ENCODE measurements around the gene GIGYF2. TPM values are rescaled to one million over a fixed set of nuclear protein-coding genes. Genes with fewer than 3 reads are reported as not detected.
"Not testable (repeated sequence)": the region's sequence is repeated elsewhere in the genome, so short reads cannot be mapped to it uniquely, and the experiment has no call there.

The GIGYF2 gene
- total RNA-seq, 1 donor from 2014 or later: 74.5 TPM

DNA sequence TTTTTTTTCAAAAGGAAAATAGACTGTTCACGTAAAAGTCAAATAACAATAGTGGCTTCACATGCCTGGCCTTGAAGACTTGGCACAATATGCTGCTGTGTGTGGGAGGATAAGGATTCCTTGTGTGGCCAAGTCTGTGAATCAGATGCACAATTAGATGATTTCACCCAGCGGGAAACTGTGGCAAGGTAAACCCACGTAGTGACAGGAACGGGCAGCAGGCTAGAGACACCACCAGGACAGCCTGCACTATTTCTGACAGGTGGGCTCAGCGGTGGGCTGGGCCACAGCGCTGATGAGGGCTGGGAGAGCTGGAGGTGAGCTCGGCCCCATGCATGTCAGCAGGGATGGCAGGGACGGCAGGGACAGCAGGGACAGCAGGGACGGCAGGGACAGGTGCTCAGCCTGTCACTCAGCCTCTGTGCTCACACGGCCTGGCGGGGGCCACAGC, 194.5 kb downstream of the GIGYF2 start:
- no peak for DNase-seq (ENCODE audit: low spot score)

DNA sequence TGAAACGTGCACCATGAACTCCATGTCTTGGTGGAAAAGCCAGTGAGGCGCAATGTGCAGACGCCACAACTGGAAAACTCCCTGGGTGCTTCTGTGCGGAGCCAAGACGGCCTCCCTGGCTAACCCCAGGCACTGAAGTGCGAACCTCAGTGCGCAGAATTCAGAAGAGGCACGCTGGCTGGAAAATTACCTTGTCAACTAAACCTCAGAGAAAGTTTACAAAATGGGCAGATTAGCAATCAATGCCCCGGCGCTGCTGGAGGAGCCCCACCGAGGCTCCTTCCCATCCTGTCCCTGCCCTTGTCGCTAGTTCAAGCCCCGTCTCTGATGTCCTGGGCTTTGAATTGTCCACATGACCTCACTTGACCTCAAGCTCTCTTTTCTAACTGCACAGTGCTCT, 195.1 kb downstream of the GIGYF2 start:
- DNase-seq (ENCODE audit: low spot score): no peak

DNA sequence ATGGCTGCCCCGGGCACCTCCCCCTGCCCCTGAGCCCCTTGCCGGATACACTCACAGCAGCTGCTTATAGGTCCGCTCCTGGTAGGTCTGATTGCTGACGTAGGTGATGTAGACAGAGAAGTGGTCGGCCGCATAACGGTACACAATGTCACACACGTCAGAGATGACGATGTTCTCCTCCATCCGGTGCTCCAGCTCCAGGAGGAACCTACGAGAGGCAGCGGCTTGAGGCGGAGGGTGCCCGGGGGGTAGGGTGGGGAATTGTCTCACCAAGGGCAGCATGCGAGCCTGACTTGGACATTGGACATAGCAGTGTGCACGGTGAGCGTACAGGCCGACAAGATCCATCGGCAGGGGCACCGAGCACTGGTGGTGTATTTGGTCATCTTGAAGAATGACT, 195.7 kb downstream of the GIGYF2 start:
- peak; percentile 73 for DNase-seq (ENCODE audit: low spot score)

DNA sequence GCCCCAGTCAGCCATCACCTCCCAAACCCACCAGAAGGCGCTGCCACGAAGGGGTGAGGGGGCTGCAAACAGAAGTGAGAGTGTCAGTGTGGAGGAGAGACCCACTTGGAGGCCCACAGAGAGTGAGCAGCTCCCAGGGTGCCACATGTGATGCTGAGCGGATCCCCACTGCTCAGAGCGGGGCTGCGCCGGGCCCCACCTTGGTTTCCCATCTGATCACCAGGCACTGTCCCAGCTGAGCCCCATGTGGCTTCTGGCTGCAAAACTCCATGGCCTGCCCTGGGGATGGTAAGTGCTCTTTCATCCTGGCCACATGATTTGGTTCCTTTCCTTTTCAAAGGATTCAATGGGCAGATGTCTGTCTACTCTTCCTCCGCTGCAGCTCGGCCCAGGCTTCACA, 196.7 kb downstream of the GIGYF2 start:
- DNase-seq (ENCODE audit: low spot score): peak; percentile 55

DNA sequence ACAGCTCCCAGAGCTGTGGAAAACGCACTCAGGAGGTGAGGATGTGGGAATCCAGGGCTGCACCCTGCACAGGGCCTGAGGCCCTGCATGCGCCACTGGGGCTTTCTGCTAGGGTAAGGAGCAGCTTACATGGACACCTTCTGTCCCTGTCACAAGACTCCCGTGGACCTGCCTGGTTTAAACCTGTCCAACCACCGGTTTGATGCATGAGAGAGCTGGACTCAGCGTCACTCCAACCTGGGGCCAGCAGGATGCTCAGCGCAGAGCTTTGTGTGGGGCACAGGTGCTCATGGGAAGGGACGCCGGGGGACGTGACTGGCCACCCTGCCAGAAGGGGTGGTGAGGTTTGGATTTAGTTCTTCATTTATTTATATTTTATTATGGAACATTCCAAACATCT, 197.1 kb downstream of the GIGYF2 start:
- peak; percentile 76 for DNase-seq (ENCODE audit: low spot score)

DNA sequence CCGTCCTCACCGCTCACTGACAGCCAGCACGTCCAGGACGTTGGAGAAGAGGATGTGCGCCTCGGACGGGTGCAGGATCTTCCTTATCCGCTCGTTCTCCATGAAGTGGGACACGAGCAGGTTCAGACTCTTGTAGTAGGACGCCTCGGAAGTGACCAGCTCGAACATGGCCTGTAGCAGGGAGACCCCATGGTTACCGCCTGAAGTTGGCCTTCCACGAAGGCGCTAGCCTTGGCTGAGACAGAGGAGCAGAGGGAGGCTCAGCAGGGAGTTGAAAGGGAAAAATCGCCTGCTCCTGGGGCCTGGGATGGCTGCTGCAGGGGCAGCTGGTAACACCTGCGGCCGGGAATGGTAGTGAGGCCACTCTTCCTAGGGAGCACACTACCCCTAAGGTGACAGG, 197.6 kb downstream of the GIGYF2 start:
- DNase-seq (ENCODE audit: low spot score): no peak

DNA sequence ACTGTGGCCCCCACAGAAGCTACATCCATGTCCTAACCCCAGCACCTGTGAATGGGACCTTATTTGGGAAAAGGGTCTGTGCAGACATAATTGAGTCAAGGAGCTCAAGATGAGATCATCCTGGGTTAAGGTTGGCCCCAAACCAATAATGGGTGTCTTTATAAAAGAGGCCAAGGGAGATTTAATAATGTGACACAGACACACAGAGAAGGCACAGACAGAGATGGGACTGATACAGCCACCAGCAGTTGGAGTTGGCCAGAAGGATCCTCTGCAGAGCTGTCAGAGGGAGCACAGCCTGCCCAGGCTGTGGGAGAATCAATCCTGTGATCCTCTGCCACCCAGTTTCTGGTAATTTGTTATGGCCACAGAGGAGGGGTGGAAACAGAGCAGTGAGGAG, 199.0 kb downstream of the GIGYF2 start:
- no peak for DNase-seq (ENCODE audit: low spot score)

DNA sequence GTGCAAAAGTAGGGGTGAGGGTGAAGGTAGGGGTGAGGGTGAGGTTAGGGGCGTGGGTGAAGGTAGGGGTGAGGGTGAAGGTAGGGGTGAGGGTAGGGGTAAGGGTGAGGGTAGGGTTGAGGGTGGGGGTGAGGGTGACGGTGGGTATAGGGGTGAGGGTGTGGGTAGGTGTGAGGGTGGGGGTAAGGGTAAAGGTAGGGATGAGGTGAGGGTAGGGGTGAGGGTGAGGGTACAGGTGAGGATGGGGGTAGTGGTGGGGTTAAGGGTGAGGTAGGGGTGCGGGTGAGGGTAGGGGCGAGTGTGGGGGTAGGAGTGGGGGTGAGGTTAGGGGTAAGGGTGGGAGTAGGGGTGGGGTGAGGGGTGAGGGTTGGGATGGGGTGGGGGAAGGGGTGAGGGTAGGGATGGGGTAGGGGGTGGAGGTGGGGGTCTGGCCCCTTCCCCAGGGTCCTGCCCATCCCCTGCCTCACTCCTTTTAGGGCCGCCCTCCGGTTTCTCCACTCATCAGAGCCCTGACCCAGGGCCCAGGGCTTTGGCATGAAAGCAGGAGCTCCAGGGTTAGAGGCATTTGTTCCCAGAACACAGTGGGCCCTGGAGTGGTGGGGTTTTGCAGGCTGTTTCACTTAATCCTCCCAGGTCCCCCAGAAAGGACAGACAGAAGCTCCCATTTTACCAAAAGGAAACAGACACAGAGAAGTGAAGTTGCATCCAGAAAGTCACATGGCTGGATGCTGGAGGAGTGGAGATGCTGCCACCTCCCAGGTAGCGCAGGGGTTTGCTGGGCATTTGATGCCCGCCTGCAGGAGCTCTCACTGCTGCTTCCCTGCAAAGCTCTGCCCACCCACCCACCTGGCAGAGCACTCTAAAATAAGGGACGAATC, 199.8 kb downstream of the GIGYF2 start:
- no peak for DNase-seq (ENCODE audit: low spot score)

DNA sequence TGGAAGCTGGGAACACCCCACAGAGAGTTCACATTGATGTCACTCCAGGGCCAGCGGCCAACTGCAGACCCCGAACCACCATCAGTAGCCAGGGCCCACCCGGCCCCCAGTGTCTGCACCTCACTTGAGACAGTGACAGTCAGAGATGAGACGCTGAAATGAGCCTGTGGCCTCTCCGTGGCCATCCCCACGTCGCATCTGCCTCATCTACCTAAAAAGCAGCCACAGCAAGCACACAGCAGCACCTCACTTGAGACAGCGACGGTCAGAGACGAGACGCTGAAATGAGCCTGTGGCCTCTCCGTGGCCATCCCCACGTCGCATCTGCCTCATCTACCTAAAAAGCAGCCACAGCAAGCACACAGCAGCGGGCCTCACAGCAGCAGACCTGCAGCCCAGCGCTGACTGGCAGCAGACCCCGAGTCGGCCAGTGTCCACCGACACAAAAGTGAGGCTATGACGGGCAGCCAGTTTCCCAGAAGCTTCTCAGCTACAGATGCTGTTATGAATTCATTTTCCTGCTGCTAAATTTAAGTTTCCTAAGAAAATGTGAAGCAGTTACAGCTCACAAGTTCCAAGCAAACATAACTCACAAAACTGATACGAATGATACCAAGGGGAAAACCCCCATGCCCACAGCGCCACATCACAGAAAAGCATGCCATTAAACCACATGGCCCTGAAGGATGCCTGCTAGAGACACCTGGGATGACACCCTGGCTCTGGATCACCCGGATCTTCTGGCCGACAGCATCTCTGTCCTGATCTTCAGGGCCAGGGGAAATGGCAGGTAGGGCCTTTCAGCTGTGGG, 200.7 kb downstream of the GIGYF2 start:
- DNase-seq (ENCODE audit: low spot score): no peak

DNA sequence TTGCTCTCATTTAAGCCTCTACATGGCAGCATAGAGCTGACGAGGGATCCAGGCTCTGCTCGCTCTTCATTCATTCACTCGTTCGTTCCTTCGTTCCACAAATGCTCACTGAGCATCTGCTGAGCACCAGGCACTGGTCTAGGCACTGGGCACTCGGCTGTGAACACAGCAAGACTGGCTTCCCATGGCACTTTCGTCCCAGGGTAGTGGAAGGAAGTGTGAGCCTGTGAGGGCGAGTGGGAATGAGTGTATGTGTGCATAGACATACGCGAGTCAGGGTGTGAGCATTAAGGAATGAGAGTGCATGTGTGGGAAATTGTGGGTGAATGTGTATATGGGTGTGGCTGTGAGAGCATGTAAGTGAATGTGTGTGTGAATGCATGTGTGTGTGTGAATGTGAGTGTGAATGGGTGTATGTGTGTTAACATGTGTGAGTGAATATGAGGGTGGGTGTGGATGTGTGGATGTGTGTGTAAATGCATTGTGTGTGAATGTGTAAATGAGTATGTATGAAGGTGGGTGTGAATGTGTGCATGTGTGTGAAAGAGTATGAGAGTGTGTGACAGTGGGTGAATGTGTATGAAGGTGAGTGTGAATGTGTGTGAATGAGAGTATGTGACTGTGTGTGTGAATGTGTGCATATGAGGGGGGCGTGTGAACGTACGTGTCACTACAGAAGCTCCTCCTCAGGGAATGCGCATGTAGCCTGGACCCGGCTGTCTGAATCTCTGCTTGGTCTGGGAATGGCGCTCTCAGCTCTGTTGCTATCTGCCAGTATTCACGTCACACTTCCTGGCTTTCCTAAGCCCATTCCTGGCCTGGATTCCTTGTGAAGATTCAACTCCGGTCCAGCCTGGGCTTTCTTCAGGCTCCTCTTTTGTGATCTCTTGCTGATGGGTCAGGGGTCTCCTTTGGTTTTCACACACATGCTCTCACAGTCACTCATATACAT, 201.7 kb downstream of the GIGYF2 start:
- no peak for DNase-seq (ENCODE audit: low spot score)

DNA sequence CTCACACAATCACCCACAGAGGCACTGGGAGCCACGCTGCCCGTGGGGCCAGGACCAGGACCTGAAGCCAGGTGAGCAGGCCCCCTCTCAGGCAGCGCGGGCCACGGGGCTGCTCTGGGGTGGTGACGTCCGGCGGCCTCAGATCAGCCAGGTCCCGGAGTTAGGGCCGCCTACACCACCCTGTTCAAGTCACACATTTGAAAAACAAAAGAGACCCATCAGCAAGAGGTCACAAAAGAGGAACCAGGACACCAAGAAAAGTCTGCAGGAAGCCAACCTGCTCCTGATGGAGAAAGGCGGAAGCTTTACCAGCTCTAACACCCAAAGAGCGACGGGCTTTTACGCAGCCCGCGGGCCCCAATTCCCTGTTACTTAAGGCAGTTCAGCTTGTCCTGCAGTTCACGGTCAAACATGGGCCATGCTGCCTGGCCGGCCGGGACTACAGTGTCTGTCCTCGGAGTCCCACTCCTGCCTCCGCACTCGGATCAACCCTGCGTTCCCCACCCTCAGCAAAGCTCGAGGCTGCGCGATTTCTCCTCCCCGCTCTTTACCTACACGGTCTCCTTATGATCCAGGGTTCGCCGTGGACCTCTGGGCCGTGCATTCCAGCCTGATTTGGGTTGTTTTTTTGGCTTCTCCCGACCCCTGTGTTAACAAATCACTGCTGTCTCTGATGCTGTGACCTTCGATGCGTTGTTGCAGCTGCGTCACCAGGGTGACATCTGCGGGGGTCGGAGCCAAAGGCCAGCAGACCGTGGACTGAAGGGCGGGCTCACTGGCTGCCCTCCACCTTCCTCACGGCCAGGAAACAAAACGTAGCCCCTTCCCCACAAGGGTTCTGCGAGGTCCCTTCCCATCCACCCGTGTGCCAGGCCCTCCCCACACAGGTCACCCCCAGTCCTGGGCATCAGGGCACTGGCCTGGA, 203.9 kb downstream of the GIGYF2 start:
- no peak for DNase-seq (ENCODE audit: low spot score)

DNA sequence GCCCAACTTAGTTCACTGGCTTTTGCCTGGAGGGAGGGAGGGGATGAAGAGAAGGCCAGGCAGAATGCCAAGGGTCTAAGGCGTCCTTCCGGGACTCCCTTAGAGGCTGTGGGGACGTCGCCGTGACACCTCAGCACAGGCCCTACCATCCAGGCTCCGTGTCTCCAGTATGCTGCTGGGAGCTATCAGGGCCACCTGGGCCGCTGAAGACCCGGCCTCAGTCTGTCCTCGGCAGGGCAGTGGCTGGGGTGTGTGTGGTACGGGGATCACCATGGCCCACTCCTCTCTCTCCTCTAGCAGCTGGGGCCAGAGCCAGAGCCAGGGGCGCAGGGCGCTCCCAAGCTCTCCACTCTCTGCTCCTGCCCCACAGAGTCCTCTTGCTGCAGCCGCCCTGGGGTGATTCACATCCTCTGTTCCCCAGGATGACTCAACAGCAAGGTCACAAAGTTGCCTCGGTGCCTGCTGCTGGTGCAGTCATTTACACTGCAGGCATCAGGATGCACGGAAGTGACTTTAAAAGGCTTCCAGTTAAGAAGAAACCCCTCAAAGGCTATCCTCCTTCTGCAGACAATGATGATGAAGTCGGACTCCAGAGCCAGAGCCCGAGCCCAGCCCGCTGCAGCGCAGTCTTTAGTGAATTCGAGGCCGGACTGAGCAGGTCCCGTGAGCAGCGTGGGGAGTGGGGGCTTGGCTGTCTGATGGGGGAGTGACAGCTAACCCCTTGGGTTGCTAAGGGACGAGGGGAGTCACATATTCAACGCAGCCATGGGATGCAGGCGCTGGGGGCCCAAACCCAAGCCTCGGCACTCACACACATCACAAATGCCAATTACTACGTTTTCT, 204.8 kb downstream of the GIGYF2 start:
- DNase-seq (ENCODE audit: low spot score): no peak

DNA sequence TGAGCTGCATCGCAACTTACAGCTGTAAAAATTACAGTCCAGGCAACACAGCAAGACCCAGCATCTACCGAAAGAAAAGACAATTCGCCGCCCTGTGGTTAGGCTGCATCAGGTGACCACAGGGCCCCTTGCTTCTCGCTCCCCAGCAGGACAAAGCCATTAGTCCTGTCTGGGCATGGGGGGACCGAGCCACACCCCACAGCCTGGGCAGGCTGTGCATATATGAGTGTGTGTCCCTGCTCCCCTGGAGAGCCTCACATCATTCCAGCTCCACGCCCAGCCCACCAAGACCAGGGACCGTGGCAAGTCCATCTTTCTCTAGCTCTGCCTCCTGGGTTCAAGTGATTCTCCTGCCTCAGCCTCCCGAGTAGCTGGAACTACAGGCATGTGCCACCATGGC, 206.9 kb downstream of the GIGYF2 start:
- DNase-seq (ENCODE audit: low spot score): no peak

DNA sequence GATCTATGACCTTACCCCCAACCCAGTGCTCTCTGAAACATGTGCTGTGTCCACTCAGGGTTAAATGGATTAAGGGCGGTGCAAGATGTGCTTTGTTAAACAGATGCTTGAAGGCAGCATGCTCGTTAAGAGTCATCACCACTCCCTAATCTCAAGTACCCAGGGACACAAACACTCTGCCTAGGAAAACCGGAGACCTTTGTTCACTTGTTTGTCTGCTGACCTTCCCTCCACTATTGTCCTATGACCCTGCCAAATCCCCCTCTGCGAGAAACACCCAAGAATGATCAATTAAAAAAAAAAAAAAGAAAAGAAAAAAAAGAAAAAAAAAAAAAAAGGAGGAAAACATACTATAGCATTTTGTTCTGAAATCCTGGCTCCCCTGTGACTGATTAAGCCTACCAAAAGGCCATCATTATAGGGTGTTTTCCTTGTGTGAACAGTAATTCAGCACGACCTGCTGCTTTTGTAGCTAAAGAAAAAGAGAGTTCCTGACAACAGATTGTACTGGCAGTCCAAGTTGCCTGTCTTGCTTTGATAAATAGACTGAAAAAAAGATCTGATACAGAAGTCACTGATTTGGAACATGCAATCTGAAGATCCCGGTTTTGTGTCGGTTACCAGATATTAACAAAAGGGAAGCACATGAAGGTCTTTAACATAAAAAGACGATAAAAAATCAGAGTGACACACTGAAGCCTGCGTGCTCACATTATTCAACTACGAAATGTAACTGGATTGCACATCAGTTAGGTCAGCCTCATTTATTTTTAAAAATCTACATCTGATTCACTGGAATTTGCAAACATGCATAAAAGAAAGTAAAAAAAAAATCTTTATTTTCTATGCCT, 210.0 kb downstream of the GIGYF2 start:
- DNase-seq (ENCODE audit: low spot score): not testable (repeated sequence)

DNA sequence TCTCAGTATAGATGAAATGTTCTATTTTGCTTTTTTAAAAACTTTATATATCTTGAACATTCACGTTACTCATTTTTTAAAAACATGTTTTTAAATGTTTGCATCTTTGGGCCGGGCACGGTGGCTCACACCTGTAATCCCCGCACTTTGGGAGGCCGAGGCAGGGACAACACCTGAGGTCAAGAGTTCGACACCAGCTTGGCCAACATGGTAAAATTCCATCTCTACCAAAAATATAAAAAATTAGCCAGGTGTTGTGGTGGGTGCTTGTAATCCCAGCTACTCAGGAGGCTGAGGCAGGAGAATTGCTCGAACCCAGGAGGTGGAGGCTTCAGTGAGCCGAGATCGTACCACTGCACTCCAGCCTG, 210.6 kb downstream of the GIGYF2 start:
- DNase-seq (ENCODE audit: low spot score): not testable (repeated sequence)

DNA sequence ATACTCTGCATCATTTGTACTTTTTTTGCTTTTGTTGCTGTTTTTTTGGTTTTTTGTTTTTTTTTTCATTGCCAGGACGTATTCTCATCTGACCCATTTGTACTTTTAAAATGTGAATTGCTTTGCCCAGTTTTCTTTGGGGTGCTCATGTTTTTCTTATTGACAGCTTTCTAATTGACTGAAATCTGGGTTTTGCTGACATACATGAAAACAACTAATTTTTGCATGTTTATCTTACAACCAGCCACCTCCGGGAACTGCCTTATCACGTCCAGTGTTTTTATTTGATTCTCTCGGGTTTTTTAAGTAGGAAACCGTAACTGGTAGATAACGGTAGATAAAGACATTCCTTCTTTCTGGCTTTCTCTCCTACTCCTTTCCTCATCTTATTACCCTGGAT, 211.6 kb downstream of the GIGYF2 start:
- no peak for DNase-seq (ENCODE audit: low spot score)

All from mesenteric fat pad (tissue), 1 donor.